ENCODE data around the gene ANKRD6. TPM values are rescaled to one million over a fixed set of nuclear protein-coding genes. Genes with fewer than 3 reads are reported as not detected.

The ANKRD6 gene
- total RNA-seq, 1 experiment from 2014 or later: 25.4 TPM

DNA sequence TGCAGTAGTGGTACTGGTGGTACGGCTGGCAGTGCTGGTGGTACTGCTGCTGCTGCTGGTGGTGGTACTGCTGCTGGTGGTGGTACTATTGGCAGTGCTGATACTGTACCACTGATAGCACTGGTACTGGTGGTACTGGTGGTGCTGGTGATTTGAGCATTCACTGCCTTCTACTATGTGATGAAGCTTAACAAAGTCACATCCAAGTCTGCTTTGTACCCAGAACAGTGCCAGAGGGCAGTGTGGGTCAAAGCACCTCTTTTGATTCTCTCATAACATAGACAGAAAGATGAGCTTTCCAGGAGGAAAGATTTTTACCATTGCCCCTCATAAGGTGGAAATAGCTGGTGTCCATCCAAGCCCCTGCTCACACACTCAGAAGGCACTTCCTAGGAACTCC, 48.7 kb downstream of the ANKRD6 start:
- no peak overlapping the region for H3K27ac ChIP-seq (ENCODE audit: low read depth, low read length, poor library complexity, severe bottlenecking)
- H3K27me3 ChIP-seq (replicated peaks; ENCODE audit: insufficient read depth, low read depth, low read length, poor library complexity): no peaks in the 10 kb centered on the region
- ChIA-PET POLR2A (ENCODE audit: low non-redundant PET) (no interaction called here), CTCF (no interaction called here)
- H3K36me3 ChIP-seq (ENCODE audit: insufficient read depth, low read length, poor library complexity, severe bottlenecking): no peaks in the 10 kb centered on the region
- H3K4me3 ChIP-seq (ENCODE audit: low read depth, low read length, poor library complexity, severe bottlenecking): no peak overlapping the region
- no peak for DNase-seq (ENCODE audit: low spot score)
- H3K9me3 ChIP-seq (ENCODE audit: low read depth, low read length, poor library complexity, severe bottlenecking): no peaks in the 10 kb centered on the region
- H3K4me1 ChIP-seq (ENCODE audit: insufficient read depth, low read length, poor library complexity, severe bottlenecking): peaks cover 3% of the 10 kb centered on the region
- TF ChIP-seq, protein P1, sequence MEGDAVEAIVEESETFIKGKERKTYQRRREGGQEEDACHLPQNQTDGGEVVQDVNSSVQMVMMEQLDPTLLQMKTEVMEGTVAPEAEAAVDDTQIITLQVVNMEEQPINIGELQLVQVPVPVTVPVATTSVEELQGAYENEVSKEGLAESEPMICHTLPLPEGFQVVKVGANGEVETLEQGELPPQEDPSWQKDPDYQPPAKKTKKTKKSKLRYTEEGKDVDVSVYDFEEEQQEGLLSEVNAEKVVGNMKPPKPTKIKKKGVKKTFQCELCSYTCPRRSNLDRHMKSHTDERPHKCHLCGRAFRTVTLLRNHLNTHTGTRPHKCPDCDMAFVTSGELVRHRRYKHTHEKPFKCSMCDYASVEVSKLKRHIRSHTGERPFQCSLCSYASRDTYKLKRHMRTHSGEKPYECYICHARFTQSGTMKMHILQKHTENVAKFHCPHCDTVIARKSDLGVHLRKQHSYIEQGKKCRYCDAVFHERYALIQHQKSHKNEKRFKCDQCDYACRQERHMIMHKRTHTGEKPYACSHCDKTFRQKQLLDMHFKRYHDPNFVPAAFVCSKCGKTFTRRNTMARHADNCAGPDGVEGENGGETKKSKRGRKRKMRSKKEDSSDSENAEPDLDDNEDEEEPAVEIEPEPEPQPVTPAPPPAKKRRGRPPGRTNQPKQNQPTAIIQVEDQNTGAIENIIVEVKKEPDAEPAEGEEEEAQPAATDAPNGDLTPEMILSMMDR (conservative IDR thresholded peaks at IDR 0.05; ENCODE audit: low read depth, low read length): no peak
- TF ChIP-seq EZH2 (IDR thresholded peaks at IDR 0.05; ENCODE audit: borderline replicate concordance, low read depth, low read length, poor library complexity, severe bottlenecking): no peak
- BruUV-seq (replicated peaks): no TSS peak
- intact Hi-C loops (cut with micrococcal nuclease; ENCODE audit: unreplicated experiment): no loop called here

DNA sequence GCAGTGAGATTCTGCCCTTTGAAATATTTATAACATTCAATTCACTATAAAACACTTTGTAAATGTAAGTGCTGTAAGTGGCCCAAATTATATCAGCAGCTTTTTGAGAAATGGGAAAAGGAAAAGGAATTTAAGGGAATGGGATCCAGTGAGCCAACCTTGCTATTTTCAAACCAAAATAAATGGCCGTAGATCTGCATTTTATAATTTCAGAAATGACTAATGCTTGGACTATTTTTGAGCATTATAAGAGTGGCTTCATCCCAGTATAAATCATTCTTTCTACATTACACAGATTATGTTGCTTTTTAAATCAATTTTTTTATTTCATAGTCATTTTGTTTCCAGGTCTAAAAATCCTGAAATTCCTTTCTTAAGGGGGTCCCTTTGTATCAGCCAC, 49.2 kb downstream of the ANKRD6 start:
- intact Hi-C loops (cut with micrococcal nuclease; ENCODE audit: unreplicated experiment): no loop called here
- POLR2A ChIA-PET (ENCODE audit: low non-redundant PET): no interaction called here
- Histone ChIP-seq H3K36me3 (ENCODE audit: insufficient read depth, low read length, poor library complexity, severe bottlenecking) (no peaks in the 10 kb centered on the region), H3K27me3 (replicated peaks; ENCODE audit: insufficient read depth, low read depth, low read length, poor library complexity) (no peaks in the 10 kb centered on the region), H3K9me3 (ENCODE audit: low read depth, low read length, poor library complexity, severe bottlenecking) (no peaks in the 10 kb centered on the region), H3K27ac (ENCODE audit: low read depth, low read length, poor library complexity, severe bottlenecking) (no peak overlapping the region), H3K4me1 (ENCODE audit: insufficient read depth, low read length, poor library complexity, severe bottlenecking) (peaks cover 3% of the 10 kb centered on the region), H3K4me3 (ENCODE audit: low read depth, low read length, poor library complexity, severe bottlenecking) (no peak overlapping the region)
- BruUV-seq (replicated peaks): no TSS peak
- TF ChIP-seq EZH2 (IDR thresholded peaks at IDR 0.05; ENCODE audit: borderline replicate concordance, low read depth, low read length, poor library complexity, severe bottlenecking): no peak
- TF ChIP-seq, protein P1 (conservative IDR thresholded peaks at IDR 0.05; ENCODE audit: low read depth, low read length): no peak
- CTCF ChIA-PET: no interaction called here
- no peak for DNase-seq (ENCODE audit: low spot score)

DNA sequence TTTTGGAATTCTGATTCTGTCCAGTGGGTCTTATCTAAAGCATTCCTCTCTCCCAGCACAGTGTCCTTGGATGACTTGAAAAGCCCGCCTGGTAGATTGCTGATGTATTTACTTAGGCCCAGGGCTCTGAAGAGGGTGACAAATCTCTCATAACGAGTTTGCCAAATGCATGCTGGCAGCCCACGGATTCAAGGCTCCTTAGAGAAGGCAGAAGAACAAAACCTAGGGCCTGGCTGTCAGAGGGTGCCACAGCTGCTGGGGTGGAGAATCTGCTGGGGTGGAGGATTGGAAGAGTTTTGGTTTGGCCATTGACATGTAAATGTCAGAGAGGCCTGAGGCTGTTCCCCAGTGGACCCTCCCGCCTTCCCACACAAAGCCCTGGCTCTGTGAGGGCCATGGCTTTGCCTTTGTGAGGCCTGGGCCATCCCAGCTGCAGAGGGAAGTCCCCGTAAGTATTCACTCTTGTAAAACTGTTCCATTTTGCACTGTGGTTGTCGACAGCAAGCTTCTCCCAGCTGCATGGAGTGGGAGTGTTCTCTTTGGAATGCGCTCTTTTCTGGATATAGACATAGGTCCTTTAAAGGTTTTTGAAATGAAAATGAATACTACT, 50.3 kb downstream of the ANKRD6 start:
- no peak overlapping the region for H3K27ac ChIP-seq (ENCODE audit: low read depth, low read length, poor library complexity, severe bottlenecking)
- CTCF ChIA-PET: no interaction called here
- intact Hi-C loops (cut with micrococcal nuclease; ENCODE audit: unreplicated experiment): no loop called here
- H3K4me3 ChIP-seq (ENCODE audit: low read depth, low read length, poor library complexity, severe bottlenecking): no peak overlapping the region
- H3K27me3 ChIP-seq (replicated peaks; ENCODE audit: insufficient read depth, low read depth, low read length, poor library complexity): no peaks in the 10 kb centered on the region
- no peaks in the 10 kb centered on the region for H3K9me3 ChIP-seq (ENCODE audit: low read depth, low read length, poor library complexity, severe bottlenecking)
- POLR2A ChIA-PET (ENCODE audit: low non-redundant PET): no interaction called here
- BruUV-seq (replicated peaks): no TSS peak
- no peaks in the 10 kb centered on the region for H3K36me3 ChIP-seq (ENCODE audit: insufficient read depth, low read length, poor library complexity, severe bottlenecking)
- no peak for TF ChIP-seq EZH2 (IDR thresholded peaks at IDR 0.05; ENCODE audit: borderline replicate concordance, low read depth, low read length, poor library complexity, severe bottlenecking)
- TF ChIP-seq, protein P1 (conservative IDR thresholded peaks at IDR 0.05; ENCODE audit: low read depth, low read length): no peak
- peak; percentile 14 for DNase-seq (ENCODE audit: low spot score)
- peaks cover 3% of the 10 kb centered on the region for H3K4me1 ChIP-seq (ENCODE audit: insufficient read depth, low read length, poor library complexity, severe bottlenecking)

Data from A673 (cell line).